Astrocyte (in vitro differentiated cells and primary cell): Measurements from ENCODE around the gene CYB561D2. TPM values are rescaled to one million over a fixed set of nuclear protein-coding genes. Genes with fewer than 3 reads are reported as not detected.
"Not testable (repeated sequence)": the region's sequence is repeated elsewhere in the genome, so short reads cannot be mapped to it uniquely, and the experiment has no call there.

Experiments
- DNase-seq: peaks from one replicate; pipeline ENCODE4 v3.0.0-alpha.2; 2010; ENCODE audit warnings: low read depth
- FAIRE-seq: peaks from 2 replicates; lab custom pipeline; 2011; peaks lifted over from hg19 to GRCh38; lab: Jason Lieb, UNC
- H2AFZ ChIP-seq: 2 replicates; pipeline ENCODE4 v1.6.0; 2012; ENCODE audit warnings: low read depth, low read length, inconsistent platforms
- H3K27ac ChIP-seq: 2 replicates; pipeline ENCODE4 v1.5.1; 2011; ENCODE audit warnings: low read depth, low read length, inconsistent platforms
- H3K27me3 ChIP-seq: 2 replicates; pipeline ENCODE4 v1.6.0; 2011; ENCODE audit warnings: low read length, inconsistent platforms; ENCODE audit not compliant: insufficient read depth
- H3K36me3 ChIP-seq: 2 replicates; pipeline ENCODE4 v1.5.1; 2011; ENCODE audit warnings: low read length, inconsistent platforms; ENCODE audit not compliant: insufficient read depth
- H3K4me1 ChIP-seq: 2 replicates; pipeline ENCODE4 v1.5.1; 2011; ENCODE audit warnings: low read length, inconsistent platforms; ENCODE audit not compliant: insufficient read depth
- H3K4me2 ChIP-seq: 2 replicates; pipeline ENCODE4 v1.6.0; 2012; ENCODE audit warnings: low read length, inconsistent platforms
- H3K4me3 ChIP-seq: 2 replicates; pipeline ENCODE4 v1.5.1; 2011; ENCODE audit warnings: low read depth, mild to moderate bottlenecking, low read length, inconsistent platforms; ENCODE audit not compliant: insufficient read depth
- H3K79me2 ChIP-seq: 2 replicates; pipeline ENCODE4 v1.6.0; 2012; ENCODE audit warnings: mild to moderate bottlenecking, low read length, inconsistent platforms; ENCODE audit not compliant: insufficient read depth
- H3K9ac ChIP-seq: 2 replicates; pipeline ENCODE4 v1.6.0; 2012; ENCODE audit warnings: mild to moderate bottlenecking, low read length, inconsistent platforms
- H3K9me3 ChIP-seq: 2 replicates; pipeline ENCODE4 v1.5.1; 2012; ENCODE audit warnings: low read depth, mild to moderate bottlenecking, low read length, inconsistent platforms; ENCODE audit not compliant: insufficient read depth
- H4K20me1 ChIP-seq: 2 replicates; pipeline ENCODE4 v1.6.0; 2012; ENCODE audit warnings: low read length, inconsistent platforms; ENCODE audit not compliant: insufficient read depth
- H3K27ac Mint-ChIP-seq: one replicate; pipeline ENCODE4 v1.8.0; 2021; ENCODE audit warnings: mild to moderate bottlenecking, mixed read lengths; ENCODE audit not compliant: unreplicated experiment
- H3K27me3 Mint-ChIP-seq: one replicate; pipeline ENCODE4 v1.8.0; 2021; ENCODE audit warnings: low read depth, mixed read lengths; ENCODE audit not compliant: unreplicated experiment
- H3K36me3 Mint-ChIP-seq: one replicate; pipeline ENCODE4 v1.8.0; 2021; ENCODE audit warnings: low read depth, mixed read lengths; ENCODE audit not compliant: unreplicated experiment
- H3K4me1 Mint-ChIP-seq: one replicate; pipeline ENCODE4 v1.8.0; 2021; ENCODE audit warnings: low read depth, mixed read lengths; ENCODE audit not compliant: unreplicated experiment
- H3K4me3 Mint-ChIP-seq: one replicate; pipeline ENCODE4 v1.8.0; 2021; ENCODE audit warnings: mild to moderate bottlenecking, moderate library complexity, mixed read lengths; ENCODE audit not compliant: unreplicated experiment
- H3K9me3 Mint-ChIP-seq: one replicate; pipeline ENCODE4 v1.8.0; 2021; ENCODE audit warnings: mild to moderate bottlenecking, mixed read lengths; ENCODE audit not compliant: unreplicated experiment
- CTCF ChIP-seq: IDR thresholded peaks from 2 replicates; pipeline ENCODE4 v1.5.1; 2011; ENCODE audit warnings: low read depth, mild to moderate bottlenecking, inconsistent platforms, low read length, moderate library complexity; ENCODE audit not compliant: insufficient read depth
- EZH2 ChIP-seq: IDR thresholded peaks from 2 replicates; pipeline ENCODE4 v1.6.1; 2012; ENCODE audit warnings: mild to moderate bottlenecking, low read length, inconsistent platforms; ENCODE audit not compliant: insufficient read depth
- total RNA-seq: library from RNA; stranded (reverse); gene quantifications from 2 replicates; pipeline ENCODE4 v1.2.1, GENCODE V29; 2021

The CYB561D2 gene
- total RNA-seq, 1 donor from 2014 or later: 19.4 TPM

GRCh38 chr3:50303013-50303815 lies 47.4 kb upstream of the CYB561D2 start, which contains the start of gene HYAL1:
Gene HYAL1, minus strand, starts transcription at chr3:50303574. Its CDS starts 618 bp downstream, at chr3:50302956.
- H3K4me1 Mint-ChIP-seq: peaks cover 8% of the 10 kb centered on the region
- DNase-seq (no peak), FAIRE-seq (no peak)
- Histone ChIP-seq H3K4me1 (peaks cover 15% of the 10 kb centered on the region), H4K20me1 (no peaks in the 10 kb centered on the region), H3K9ac (no peak within 1 kb of the TSS), H2AFZ (no peak within 1 kb of the TSS), H3K4me2 (no peak within 1 kb of the TSS), H3K79me2 (no peaks in the 10 kb centered on the region), H3K36me3 (no peaks in the 10 kb centered on the region), H3K9me3 (no peaks in the 10 kb centered on the region), H3K27me3 (no peaks in the 10 kb centered on the region), H3K4me3 (no peak within 1 kb of the TSS), H3K27ac (no peak within 1 kb of the TSS)
- H3K9me3 Mint-ChIP-seq: no peaks in the 10 kb centered on the region
- peak within 1 kb of the TSS; percentile 69 for H3K27ac Mint-ChIP-seq
- TF ChIP-seq CTCF (no peak), EZH2 (no peak)
- H3K4me3 Mint-ChIP-seq: no peak within 1 kb of the TSS
- H3K36me3 Mint-ChIP-seq: peaks cover 4% of the 10 kb centered on the region
- H3K27me3 Mint-ChIP-seq: no peaks in the 10 kb centered on the region

GRCh38 chr3:50304601-50305000 lies 46.1 kb upstream of the CYB561D2 start:
- Histone ChIP-seq H3K36me3 (no peaks in the 10 kb centered on the region), H4K20me1 (no peaks in the 10 kb centered on the region), H3K27me3 (no peaks in the 10 kb centered on the region), H3K9ac (no peak overlapping the region), H2AFZ (no peak overlapping the region), H3K4me1 (peaks cover 8% of the 10 kb centered on the region), H3K4me2 (no peak overlapping the region), H3K27ac (no peak overlapping the region), H3K79me2 (no peaks in the 10 kb centered on the region), H3K9me3 (peaks cover 2% of the 10 kb centered on the region), H3K4me3 (no peak overlapping the region)
- TF ChIP-seq CTCF (no peak), EZH2 (no peak)
- Mint-ChIP-seq H3K36me3 (peaks cover 6% of the 10 kb centered on the region), H3K4me3 (no peak overlapping the region), H3K4me1 (peaks cover 8% of the 10 kb centered on the region), H3K27ac (no peak overlapping the region), H3K27me3 (no peaks in the 10 kb centered on the region), H3K9me3 (no peaks in the 10 kb centered on the region)
- FAIRE-seq (no peak), DNase-seq (no peak)

GRCh38 chr3:50312041-50312440 lies 38.6 kb upstream of the CYB561D2 start:
- not testable (repeated sequence) for FAIRE-seq, H3K9ac ChIP-seq, H3K9me3 Mint-ChIP-seq, H2AFZ ChIP-seq, H3K4me1 ChIP-seq, H3K79me2 ChIP-seq, H3K9me3 ChIP-seq, H3K27ac ChIP-seq, H3K36me3 ChIP-seq, H3K4me3 ChIP-seq, H3K4me3 Mint-ChIP-seq, H3K27me3 Mint-ChIP-seq, H3K4me1 Mint-ChIP-seq, H3K27ac Mint-ChIP-seq, H3K4me2 ChIP-seq, H3K27me3 ChIP-seq, DNase-seq
- H4K20me1 ChIP-seq: peaks cover 22% of the 10 kb centered on the region
- peaks cover 14% of the 10 kb centered on the region for H3K36me3 Mint-ChIP-seq
